HG03520 (cell line): Measurements from ENCODE around the gene BCL11A.

Source experiments
- ATAC-seq: cut with Tn5 transposase; IDR thresholded peaks from one replicate; pipeline ENCODE4 v1.9.1; 2021; ENCODE audit warnings: mild to moderate bottlenecking, moderate library complexity; ENCODE audit not compliant: unreplicated experiment

Gene BCL11A

GRCh38 chr2:60529136-60529784, 24.2 kb downstream of the BCL11A start:
- no peak for ATAC-seq

DNA sequence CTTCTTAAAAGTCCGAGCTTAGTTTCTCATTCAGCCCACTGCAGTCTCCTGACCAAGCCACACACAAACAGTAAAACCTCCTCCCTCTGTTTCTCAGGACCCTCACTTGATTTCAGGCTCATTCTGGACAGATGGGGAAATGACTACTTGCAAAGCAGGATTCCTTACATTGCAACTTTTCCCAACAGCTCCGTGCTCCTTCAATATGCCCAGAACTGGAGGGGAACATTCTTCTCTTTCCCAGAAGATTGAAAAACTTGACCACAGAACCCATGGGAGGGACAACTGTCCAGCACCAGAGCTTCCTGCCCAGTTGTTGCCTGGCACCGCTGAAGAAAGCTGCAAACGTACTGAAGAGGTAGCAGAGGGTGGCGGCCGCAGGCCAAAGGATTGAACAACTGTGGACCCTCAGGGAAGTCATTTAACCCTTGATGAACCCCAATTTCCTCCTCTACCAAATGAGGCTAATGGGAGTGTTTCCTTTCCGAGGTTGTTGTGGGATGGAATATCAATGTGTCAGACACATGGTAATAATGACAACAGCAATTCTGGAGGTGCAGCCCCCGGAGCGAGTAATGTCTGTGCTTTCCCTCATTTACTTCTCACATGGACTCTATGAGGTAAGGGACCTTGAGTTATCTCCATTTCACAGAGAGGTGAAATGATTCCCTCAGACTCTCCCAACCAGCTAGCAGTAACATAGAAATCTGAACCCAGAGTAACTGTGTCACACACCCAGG, 25.0 kb downstream of the BCL11A start:
- no peak for ATAC-seq

DNA sequence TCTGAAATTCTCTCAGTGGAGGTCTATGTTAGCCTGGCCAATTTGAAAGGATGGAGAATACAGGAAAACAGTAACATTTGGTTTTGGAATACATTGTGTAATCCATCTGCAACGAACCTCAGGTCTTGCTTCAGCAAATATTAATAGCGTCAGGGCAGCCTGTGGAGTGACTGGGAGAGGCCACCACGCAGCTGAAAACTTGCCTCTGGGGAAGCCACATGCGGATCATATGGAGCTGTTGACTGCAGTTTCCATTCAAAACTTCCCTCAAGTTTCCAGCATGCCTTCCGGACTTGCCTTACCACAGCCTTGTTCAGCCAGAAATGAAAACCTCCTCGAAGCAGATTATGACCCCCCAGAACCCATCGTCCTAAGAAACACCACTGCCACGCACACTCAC, 25.7 kb downstream of the BCL11A start:
- ATAC-seq, result no peak

- no peak for ATAC-seq
Observed at GRCh38 chr2:60526623-60527022, 26.8 kb downstream of the BCL11A start.

DNA sequence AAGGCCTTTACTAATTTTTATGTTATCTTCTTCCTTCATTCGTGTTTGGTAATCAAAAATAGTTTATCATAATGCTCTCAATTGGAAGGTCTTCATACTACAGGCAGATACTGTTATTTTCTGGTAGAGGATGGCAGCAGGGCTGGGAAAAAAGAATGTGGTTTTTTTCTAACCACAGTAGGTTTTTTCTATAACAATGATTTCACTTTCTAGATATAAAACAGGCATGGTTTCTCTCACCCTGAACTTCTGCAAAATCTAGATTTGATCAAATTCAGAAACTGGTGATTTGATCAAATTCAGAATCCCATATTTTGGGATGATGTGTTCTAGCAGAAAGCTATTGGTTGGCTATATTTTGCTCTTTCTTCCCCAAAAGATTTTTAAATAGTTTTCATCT, 27.6 kb downstream of the BCL11A start:
- ATAC-seq, result no peak

- ATAC-seq, result no peak
Observed at GRCh38 chr2:60524874-60525273, 28.6 kb downstream of the BCL11A start.

- no peak for ATAC-seq
Observed at GRCh38 chr2:60523963-60524362, 29.5 kb downstream of the BCL11A start.

- no peak for ATAC-seq
Observed at GRCh38 chr2:60522462-60522861, 31.0 kb downstream of the BCL11A start.

DNA sequence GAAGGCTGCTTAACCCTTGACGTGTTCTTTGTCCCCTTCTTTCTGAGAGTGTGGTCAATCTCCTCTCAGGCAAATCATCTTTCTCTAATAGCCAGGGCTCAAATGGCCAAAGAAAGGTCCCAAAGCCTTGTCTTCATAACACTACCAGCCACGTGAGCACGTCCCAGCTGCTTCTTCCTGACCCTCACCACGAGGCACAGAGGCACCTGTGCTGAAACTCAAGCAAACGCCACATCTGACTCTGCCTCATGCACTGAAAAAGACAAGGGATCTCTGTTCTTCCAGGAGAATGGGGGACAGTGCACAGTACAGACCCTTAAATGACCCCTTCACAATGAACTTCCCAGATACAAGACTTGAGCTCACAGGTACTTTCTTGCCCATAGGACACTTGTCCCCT, 31.8 kb downstream of the BCL11A start:
- no peak for ATAC-seq

- ATAC-seq, result no peak
Observed at GRCh38 chr2:60520917-60521539, 32.4 kb downstream of the BCL11A start.

- no peak for ATAC-seq
Observed at GRCh38 chr2:60520151-60520876, 33.1 kb downstream of the BCL11A start.

- no peak for ATAC-seq
Observed at GRCh38 chr2:60519231-60519863, 34.1 kb downstream of the BCL11A start.

- ATAC-seq, result no peak
Observed at GRCh38 chr2:60518567-60518966, 34.9 kb downstream of the BCL11A start.

DNA sequence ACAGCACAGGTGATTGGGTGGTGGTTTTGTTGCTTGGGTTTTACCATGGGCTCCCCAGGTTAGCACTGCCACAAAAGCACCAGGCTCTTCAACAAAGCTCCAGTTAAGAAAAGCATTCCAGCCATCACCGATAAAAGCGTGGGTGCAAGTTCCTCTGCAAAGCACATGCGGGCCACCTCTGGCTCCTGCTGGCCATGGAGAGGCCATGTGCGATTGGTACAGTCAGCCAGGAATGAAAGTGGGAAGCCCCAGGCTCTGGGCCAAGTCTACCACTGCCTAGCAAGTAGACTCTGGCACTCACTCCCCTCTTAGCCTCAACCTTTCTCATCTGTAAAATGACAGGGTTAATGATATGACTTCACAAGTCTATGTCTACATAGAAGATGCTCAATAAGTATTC, 36.0 kb downstream of the BCL11A start:
- ATAC-seq, result no peak

- ATAC-seq, result no peak
Observed at GRCh38 chr2:60516826-60517225, 36.6 kb downstream of the BCL11A start.

DNA sequence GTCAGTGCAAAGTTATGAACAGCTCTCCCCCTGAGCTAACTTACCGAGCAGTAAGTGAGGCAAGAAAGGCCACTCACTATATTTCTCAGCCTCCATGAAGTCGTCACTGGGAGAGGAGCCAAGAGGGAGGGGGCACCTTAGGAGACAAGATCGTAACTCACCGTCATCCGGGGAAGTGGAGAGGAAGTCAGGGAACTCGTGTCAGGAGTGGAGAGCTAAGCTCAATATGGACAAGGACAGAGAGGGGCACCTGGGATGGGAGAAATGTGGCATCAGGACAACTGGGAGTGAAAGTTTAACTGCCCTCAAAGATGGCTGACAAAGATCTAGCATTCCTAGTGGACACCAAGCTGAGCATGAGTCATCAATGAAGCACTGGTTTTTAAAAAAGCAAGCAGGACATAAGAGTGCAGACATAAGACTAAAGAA, 37.1 kb downstream of the BCL11A start:
- ATAC-seq, result no peak

GRCh38 chr2:60515721-60516226, 37.7 kb downstream of the BCL11A start:
- ATAC-seq, result peak; percentile 87

- ATAC-seq, result no peak
Observed at GRCh38 chr2:60513996-60514395, 39.5 kb downstream of the BCL11A start.

GRCh38 chr2:60513191-60513590, 40.3 kb downstream of the BCL11A start:
- ATAC-seq, result no peak

- no peak for ATAC-seq
Observed at GRCh38 chr2:60512641-60513040, 40.8 kb downstream of the BCL11A start.
